ENCODE measurements around the gene ADCYAP1R1.

The ADCYAP1R1 gene

DNA sequence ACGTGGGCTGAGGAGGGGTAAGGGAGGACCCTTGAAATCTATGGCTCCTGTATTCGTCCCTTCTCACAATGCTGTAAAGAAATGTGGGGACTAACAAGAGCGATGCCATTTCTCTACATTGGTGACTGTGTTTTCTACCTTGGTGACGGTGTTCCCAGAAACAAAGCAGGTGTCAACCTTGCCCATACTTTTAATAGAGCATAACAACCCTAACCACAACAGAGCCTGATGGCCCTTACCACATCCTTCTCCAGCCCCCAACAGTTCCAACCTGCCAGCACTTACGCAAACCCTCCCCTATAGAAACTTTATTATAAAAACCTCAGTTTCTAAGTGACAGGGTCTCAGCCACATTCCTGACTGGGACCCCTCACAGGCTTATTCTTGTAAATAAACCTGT lies 28.2 kb upstream of the ADCYAP1R1 start:
- no peak for TF ChIP-seq CEBPB (IDR thresholded peaks at IDR 0.05)
- TF ChIP-seq EGR1 (IDR thresholded peaks at IDR 0.05) = no peak
- TF ChIP-seq TCF12 (IDR thresholded peaks at IDR 0.05; ENCODE audit: low read depth) = no peak
- TF ChIP-seq TEAD4 (IDR thresholded peaks at IDR 0.05) = no peak
- TF ChIP-seq EP300 (IDR thresholded peaks at IDR 0.05; ENCODE audit: borderline replicate concordance) = no peak
- no peak for TF ChIP-seq CREB1 (IDR thresholded peaks at IDR 0.05; ENCODE audit: low read depth)
- TF ChIP-seq ZBTB7A (IDR thresholded peaks at IDR 0.05; ENCODE audit: low read depth) = no peak
- TF ChIP-seq, protein P1, sequence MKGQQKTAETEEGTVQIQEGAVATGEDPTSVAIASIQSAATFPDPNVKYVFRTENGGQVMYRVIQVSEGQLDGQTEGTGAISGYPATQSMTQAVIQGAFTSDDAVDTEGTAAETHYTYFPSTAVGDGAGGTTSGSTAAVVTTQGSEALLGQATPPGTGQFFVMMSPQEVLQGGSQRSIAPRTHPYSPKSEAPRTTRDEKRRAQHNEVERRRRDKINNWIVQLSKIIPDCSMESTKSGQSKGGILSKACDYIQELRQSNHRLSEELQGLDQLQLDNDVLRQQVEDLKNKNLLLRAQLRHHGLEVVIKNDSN (IDR thresholded peaks at IDR 0.05) = no peak
- TF ChIP-seq FOXM1 (IDR thresholded peaks at IDR 0.05; ENCODE audit: borderline replicate concordance, low read depth) = no peak
- TF ChIP-seq, protein P2, sequence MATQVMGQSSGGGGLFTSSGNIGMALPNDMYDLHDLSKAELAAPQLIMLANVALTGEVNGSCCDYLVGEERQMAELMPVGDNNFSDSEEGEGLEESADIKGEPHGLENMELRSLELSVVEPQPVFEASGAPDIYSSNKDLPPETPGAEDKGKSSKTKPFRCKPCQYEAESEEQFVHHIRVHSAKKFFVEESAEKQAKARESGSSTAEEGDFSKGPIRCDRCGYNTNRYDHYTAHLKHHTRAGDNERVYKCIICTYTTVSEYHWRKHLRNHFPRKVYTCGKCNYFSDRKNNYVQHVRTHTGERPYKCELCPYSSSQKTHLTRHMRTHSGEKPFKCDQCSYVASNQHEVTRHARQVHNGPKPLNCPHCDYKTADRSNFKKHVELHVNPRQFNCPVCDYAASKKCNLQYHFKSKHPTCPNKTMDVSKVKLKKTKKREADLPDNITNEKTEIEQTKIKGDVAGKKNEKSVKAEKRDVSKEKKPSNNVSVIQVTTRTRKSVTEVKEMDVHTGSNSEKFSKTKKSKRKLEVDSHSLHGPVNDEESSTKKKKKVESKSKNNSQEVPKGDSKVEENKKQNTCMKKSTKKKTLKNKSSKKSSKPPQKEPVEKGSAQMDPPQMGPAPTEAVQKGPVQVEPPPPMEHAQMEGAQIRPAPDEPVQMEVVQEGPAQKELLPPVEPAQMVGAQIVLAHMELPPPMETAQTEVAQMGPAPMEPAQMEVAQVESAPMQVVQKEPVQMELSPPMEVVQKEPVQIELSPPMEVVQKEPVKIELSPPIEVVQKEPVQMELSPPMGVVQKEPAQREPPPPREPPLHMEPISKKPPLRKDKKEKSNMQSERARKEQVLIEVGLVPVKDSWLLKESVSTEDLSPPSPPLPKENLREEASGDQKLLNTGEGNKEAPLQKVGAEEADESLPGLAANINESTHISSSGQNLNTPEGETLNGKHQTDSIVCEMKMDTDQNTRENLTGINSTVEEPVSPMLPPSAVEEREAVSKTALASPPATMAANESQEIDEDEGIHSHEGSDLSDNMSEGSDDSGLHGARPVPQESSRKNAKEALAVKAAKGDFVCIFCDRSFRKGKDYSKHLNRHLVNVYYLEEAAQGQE (IDR thresholded peaks at IDR 0.05; ENCODE audit: low read depth) = no peak
- TF ChIP-seq YY1 (IDR thresholded peaks at IDR 0.05; ENCODE audit: low read depth) = no peak
- TF ChIP-seq TAF1 (IDR thresholded peaks at IDR 0.05; ENCODE audit: low read depth) = no peak
- TF ChIP-seq RAD21 (IDR thresholded peaks at IDR 0.05; ENCODE audit: low read depth) = no peak
- no peak for TF ChIP-seq NFIC (IDR thresholded peaks at IDR 0.05)
- TF ChIP-seq, protein P3, sequence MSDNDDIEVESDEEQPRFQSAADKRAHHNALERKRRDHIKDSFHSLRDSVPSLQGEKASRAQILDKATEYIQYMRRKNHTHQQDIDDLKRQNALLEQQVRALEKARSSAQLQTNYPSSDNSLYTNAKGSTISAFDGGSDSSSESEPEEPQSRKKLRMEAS (IDR thresholded peaks at IDR 0.05) = no peak

DNA sequence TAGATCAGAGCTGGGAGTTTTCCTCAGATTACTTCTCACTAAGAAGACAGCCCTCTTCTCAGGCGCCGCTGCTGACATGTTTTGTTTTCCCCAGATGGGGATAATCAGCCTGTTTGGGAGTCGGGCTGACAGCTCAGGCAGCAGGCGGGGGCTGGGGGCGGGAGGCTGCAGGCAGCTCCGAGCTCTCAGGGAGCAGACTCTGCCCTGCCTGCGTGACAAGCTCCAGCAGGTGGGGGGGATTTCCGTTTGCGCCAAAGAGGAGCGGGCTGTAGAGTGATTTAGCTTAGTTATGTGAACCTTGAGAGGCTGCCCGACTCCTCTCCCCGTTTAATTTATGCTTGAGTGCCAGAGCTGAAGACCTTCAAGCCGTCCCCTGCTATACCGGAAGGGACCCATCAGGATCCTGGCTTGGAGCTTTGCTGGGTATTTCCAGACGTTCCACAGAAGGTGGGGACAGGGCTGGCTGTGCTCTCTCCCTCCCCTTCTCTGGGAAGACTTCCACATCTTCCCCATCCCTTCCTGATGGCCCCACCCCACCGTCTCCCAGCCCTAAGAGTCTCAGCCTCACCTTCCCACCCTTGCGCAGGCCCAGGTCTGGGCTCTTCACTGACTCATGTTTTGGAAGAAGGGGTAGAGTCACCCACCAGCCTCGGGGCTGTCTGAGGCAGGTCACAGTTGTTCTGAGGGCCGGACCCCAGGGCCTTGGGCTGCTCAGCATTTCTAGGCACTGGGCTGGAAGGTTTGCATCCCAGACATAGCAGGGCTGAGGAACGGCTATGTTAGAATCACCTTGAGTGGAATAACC lies 24.7 kb upstream of the ADCYAP1R1 start:
- TF ChIP-seq NFIC (IDR thresholded peaks at IDR 0.05) (no peak), CREB1 (IDR thresholded peaks at IDR 0.05; ENCODE audit: low read depth) (no peak), FOXM1 (IDR thresholded peaks at IDR 0.05; ENCODE audit: borderline replicate concordance, low read depth) (no peak), TAF1 (IDR thresholded peaks at IDR 0.05; ENCODE audit: low read depth) (no peak)
- TF ChIP-seq, protein P2 (IDR thresholded peaks at IDR 0.05; ENCODE audit: low read depth) = no peak

DNA sequence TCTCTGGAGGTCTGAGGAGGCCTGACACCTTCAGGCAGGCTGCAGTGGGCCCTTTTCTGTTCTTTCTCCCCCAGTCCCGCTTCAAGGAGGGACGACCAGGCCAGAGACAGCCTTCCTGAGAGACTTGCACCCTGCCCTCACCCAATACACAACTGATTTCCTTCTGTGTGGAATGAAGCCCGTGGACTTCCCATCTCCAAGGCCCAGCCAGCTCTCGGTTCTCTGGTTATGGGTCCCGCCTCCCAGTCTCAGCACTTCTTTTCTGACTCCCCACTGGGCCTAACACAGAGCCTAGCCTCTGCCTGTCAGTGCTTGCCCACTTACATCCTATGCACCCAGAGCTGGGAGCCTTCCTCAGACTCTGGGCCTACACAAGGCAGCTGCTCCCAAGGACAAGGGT lies 24.1 kb upstream of the ADCYAP1R1 start:
- TF ChIP-seq, protein P1 (IDR thresholded peaks at IDR 0.05) = no peak
- TF ChIP-seq, protein P3 (IDR thresholded peaks at IDR 0.05) = no peak
- no peak for TF ChIP-seq EP300 (IDR thresholded peaks at IDR 0.05; ENCODE audit: borderline replicate concordance)
- TF ChIP-seq CEBPB (IDR thresholded peaks at IDR 0.05) = no peak
- TF ChIP-seq EGR1 (IDR thresholded peaks at IDR 0.05) = no peak
- TF ChIP-seq CREB1 (IDR thresholded peaks at IDR 0.05; ENCODE audit: low read depth) = no peak
- TF ChIP-seq FOXM1 (IDR thresholded peaks at IDR 0.05; ENCODE audit: borderline replicate concordance, low read depth) = no peak
- no peak for TF ChIP-seq TAF1 (IDR thresholded peaks at IDR 0.05; ENCODE audit: low read depth)
- TF ChIP-seq RAD21 (IDR thresholded peaks at IDR 0.05; ENCODE audit: low read depth) = no peak
- TF ChIP-seq, protein P2 (IDR thresholded peaks at IDR 0.05; ENCODE audit: low read depth) = no peak
- TF ChIP-seq TEAD4 (IDR thresholded peaks at IDR 0.05) = no peak

DNA sequence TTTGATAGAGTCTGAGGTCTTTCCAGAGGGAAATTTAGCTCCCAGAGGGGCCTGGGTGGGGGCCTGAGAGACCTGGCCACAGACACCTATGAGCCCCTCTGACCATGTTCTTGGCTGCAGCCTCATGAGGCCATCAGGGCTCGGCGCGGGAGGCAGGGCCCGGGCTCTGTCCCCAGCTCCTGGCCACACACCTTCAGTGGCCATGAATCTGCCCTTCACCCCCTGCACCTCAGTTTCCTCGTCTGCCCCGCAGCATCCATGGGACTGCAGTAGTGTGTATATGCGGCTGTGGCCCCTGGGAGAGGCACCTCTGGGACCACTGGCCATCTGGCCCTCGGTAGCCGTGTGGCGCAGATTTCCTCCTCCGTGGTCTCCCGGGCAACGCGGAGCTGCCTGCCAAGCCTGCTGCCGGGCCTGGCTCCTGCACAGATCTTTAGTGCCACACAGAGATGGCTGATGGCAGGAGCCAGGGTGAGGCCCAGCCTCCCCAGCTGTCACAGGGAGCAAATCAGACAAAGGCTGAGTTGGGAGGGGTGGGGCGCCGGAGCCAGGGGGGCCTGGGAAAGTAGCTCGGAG lies 23.6 kb upstream of the ADCYAP1R1 start:
- no peak for TF ChIP-seq RAD21 (IDR thresholded peaks at IDR 0.05; ENCODE audit: low read depth)
- no peak for TF ChIP-seq NFIC (IDR thresholded peaks at IDR 0.05)
- no peak for TF ChIP-seq TEAD4 (IDR thresholded peaks at IDR 0.05)
- TF ChIP-seq, protein P3 (IDR thresholded peaks at IDR 0.05) = no peak
- TF ChIP-seq ZBTB7A (IDR thresholded peaks at IDR 0.05; ENCODE audit: low read depth) = no peak
- TF ChIP-seq, protein P1 (IDR thresholded peaks at IDR 0.05) = no peak
- TF ChIP-seq TCF12 (IDR thresholded peaks at IDR 0.05; ENCODE audit: low read depth) = no peak
- no peak for TF ChIP-seq CEBPB (IDR thresholded peaks at IDR 0.05)
- TF ChIP-seq EP300 (IDR thresholded peaks at IDR 0.05; ENCODE audit: borderline replicate concordance) = no peak
- no peak for TF ChIP-seq EGR1 (IDR thresholded peaks at IDR 0.05)
- TF ChIP-seq, protein P2 (IDR thresholded peaks at IDR 0.05; ENCODE audit: low read depth) = no peak
- no peak for TF ChIP-seq FOXM1 (IDR thresholded peaks at IDR 0.05; ENCODE audit: borderline replicate concordance, low read depth)
